ENCODE measurements around the gene TLX1. TPM values are rescaled to one million over a fixed set of nuclear protein-coding genes. Genes with fewer than 3 reads are reported as not detected.

The TLX1 gene
- total and polyA plus RNA-seq, 4 donors = 0.06 to 0.79 (median 0.31) TPM

DNA sequence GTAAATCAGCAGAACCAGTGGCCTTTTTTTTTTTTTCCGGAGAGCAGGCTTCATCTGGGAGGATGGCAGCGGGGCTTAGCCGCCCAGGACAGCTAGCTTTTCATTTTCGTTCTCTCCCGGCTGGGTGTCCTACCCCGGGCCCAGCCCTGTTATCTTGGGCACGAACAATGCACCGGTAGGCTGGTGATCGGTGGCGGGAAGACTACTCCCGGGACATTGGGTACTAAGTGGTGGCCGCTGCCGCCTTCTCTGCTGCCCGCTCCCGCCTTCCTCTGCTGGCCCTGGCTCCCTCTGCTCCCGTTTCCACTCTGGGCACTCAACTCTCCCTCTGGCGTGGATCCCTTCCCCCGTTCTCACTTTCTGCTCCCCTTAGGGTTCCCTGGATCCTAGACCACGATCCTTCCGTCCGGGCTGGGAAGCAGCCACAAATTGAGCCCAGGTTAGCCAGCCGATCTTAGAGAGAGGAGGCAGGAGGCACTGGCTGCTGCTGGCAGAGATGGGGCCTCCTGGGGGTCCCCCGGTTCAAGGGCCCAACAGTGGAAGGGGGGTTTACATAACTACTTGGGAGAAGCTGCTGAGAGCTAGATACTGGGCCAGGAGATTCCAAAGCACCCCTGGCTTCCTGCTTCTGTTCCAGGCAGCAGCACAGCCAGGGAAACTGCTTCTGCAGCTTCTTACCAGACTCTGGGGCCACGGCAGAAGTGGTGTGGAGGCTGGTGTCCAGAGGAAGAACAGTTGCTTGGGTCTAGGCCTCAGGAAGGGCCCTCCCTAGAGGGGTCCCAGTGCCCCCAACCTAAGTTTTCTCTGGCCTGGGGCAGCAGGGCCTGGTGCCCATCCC lies 1.8 kb downstream of the TLX1 start:
- Histone ChIP-seq H3K4me1 (ENCODE audit: control insufficient read depth in 4 of 4, insufficient read depth in 4 of 4, low read length in 3 of 4) (peaks cover 18 to 42% (median 29%) of the 10 kb centered on the region in 4 donors), H3K9ac (ENCODE audit: low read depth in 1 of 2, low read length in 2 of 2) (no peak overlapping the region), H3K27ac (ENCODE audit: low read depth in 1 of 2, low read length in 2 of 2) (no peak overlapping the region), H3K36me3 (ENCODE audit: control insufficient read depth in 4 of 4, insufficient read depth in 3 of 4, low read depth in 1 of 4, low read length in 3 of 4) (no peaks in the 10 kb centered on the region), H3K4me3 (ENCODE audit: low read depth in 1 of 3, low read length in 3 of 3) (no peak overlapping the region), H3K9me3 (ENCODE audit: control insufficient read depth in 4 of 4, low read length in 3 of 4) (no peaks in the 10 kb centered on the region), H3K27me3 (ENCODE audit: control insufficient read depth in 4 of 4, insufficient read depth in 4 of 4, low read length in 3 of 4) (peaks cover 5 to 29% (median 13%) of the 10 kb centered on the region in 4 donors)
- no peak for TF ChIP-seq EGR1 (IDR thresholded peaks at IDR 0.05; ENCODE audit: low read depth in 2 of 2)
- TF ChIP-seq, protein P1, sequence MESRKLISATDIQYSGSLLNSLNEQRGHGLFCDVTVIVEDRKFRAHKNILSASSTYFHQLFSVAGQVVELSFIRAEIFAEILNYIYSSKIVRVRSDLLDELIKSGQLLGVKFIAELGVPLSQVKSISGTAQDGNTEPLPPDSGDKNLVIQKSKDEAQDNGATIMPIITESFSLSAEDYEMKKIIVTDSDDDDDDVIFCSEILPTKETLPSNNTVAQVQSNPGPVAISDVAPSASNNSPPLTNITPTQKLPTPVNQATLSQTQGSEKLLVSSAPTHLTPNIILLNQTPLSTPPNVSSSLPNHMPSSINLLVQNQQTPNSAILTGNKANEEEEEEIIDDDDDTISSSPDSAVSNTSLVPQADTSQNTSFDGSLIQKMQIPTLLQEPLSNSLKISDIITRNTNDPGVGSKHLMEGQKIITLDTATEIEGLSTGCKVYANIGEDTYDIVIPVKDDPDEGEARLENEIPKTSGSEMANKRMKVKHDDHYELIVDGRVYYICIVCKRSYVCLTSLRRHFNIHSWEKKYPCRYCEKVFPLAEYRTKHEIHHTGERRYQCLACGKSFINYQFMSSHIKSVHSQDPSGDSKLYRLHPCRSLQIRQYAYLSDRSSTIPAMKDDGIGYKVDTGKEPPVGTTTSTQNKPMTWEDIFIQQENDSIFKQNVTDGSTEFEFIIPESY (IDR thresholded peaks at IDR 0.05) = no peak
- TF ChIP-seq JUND (IDR thresholded peaks at IDR 0.05) = no peak
- no peak for TF ChIP-seq TAF1 (conservative IDR thresholded peaks at IDR 0.05)
- no peak for TF ChIP-seq NR2F2 (IDR thresholded peaks at IDR 0.05)
- TF ChIP-seq FOXA1 (IDR thresholded peaks at IDR 0.05) = no peak
- TF ChIP-seq RAD21 (IDR thresholded peaks at IDR 0.05) = no peak
- TF ChIP-seq, protein P2, sequence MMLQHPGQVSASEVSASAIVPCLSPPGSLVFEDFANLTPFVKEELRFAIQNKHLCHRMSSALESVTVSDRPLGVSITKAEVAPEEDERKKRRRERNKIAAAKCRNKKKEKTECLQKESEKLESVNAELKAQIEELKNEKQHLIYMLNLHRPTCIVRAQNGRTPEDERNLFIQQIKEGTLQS (IDR thresholded peaks at IDR 0.05) = no peak
- TF ChIP-seq GABPA (IDR thresholded peaks at IDR 0.05 in 1 of 2, conservative IDR thresholded peaks at IDR 0.05 in 1 of 2) = no peak
- TF ChIP-seq FOXA2 (IDR thresholded peaks at IDR 0.05) = no peak
- DNase-seq (ENCODE audit: low spot score) = no peak
- WGBS = 18% methylated on average over 24 of the region's 24 CpGs

DNA sequence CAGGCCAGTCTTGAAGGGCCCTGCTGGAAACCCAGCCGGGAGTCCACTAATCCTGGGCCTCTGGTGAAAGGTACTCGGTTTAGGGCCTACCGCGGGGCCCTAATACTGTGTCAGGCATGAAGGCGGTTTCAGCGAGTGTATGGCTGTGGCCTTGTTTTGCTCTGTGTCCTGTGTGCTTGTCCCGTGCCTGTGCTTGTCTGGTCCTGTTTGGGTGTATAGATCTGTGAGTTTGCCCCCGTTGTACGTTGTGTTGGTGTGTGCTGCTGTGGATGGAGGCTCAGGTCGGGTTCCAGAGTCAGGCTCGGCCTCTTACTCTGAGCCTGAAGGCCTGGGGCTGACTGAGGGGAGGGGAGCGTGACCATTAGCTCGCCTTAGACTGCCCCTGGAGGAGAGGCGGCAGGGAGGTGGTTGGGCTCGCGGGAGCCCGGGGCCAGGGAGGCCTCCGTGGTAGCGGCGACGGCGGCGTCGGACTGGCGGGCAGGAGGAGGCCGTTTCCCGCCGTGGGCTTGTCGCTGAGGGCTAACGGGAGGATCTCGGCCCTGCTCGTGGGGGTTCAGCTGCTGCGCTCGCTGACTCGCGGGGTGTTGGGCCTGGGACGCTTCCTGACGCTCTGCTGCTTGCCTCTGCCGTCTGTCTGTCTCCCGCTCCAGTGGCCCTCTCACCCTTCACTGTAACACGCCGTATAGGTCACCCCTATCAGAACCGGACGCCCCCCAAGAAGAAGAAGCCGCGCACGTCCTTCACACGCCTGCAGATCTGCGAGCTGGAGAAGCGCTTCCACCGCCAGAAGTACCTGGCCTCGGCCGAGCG lies 2.6 kb downstream of the TLX1 start:
- H3K4me3 ChIP-seq (ENCODE audit: low read depth in 1 of 3, low read length in 3 of 3) = peak overlapping the region in 1 of 3 donors; percentile 31
- H3K4me1 ChIP-seq (ENCODE audit: control insufficient read depth in 4 of 4, insufficient read depth in 4 of 4, low read length in 3 of 4) = peaks cover 18 to 42% (median 29%) of the 10 kb centered on the region in 4 donors
- no peaks in the 10 kb centered on the region for H3K36me3 ChIP-seq (ENCODE audit: control insufficient read depth in 4 of 4, insufficient read depth in 3 of 4, low read depth in 1 of 4, low read length in 3 of 4)
- no peak for TF ChIP-seq NR2F2 (IDR thresholded peaks at IDR 0.05)
- TF ChIP-seq, protein P1 (IDR thresholded peaks at IDR 0.05) = no peak
- no peak for TF ChIP-seq YY1 (IDR thresholded peaks at IDR 0.05)
- TF ChIP-seq TAF1 (conservative IDR thresholded peaks at IDR 0.05) = no peak
- TF ChIP-seq HNF4A (conservative IDR thresholded peaks at IDR 0.05) = no peak
- TF ChIP-seq FOXA2 (IDR thresholded peaks at IDR 0.05) = no peak
- TF ChIP-seq FOXA1 (IDR thresholded peaks at IDR 0.05) = no peak
- TF ChIP-seq, protein P2 (IDR thresholded peaks at IDR 0.05) = no peak
- H3K27ac ChIP-seq (ENCODE audit: low read depth in 1 of 2, low read length in 2 of 2) = no peak overlapping the region
- H3K9ac ChIP-seq (ENCODE audit: low read depth in 1 of 2, low read length in 2 of 2) = no peak overlapping the region
- no peaks in the 10 kb centered on the region for H3K9me3 ChIP-seq (ENCODE audit: control insufficient read depth in 4 of 4, low read length in 3 of 4)
- DNase-seq (ENCODE audit: low spot score) = no peak
- H3K27me3 ChIP-seq (ENCODE audit: control insufficient read depth in 4 of 4, insufficient read depth in 4 of 4, low read length in 3 of 4) = peaks cover 5 to 32% (median 14%) of the 10 kb centered on the region in 4 donors
- WGBS = 14% methylated on average over 54 of the region's 54 CpGs
